AG04450 (cell line): ENCODE measurements around the gene GTPBP2. TPM values are rescaled to one million over a fixed set of nuclear protein-coding genes. Genes with fewer than 3 reads are reported as not detected.

Experiments
- CTCF ChIA-PET: fragments of 300-600, 350-600 bp; formaldehyde crosslinking; extraction: SDS; loops from one replicate; lab custom pipeline; 2022; ENCODE audit warnings: antibody characterized with exemption, inconsistent platforms; lab: Charles Lee
- POLR2A ChIA-PET: fragments of 350-600 bp; formaldehyde crosslinking; extraction: SDS; loops from one replicate; lab custom pipeline; 2021; ENCODE audit warnings: antibody characterized with exemption, inconsistent platforms; lab: Yijun Ruan, JAX
- DNase-seq: peaks from one replicate; pipeline ENCODE4 v3.0.0-alpha.2; 2011; ENCODE audit warnings: low read depth, low spot score
- H3K27ac ChIP-seq: one replicate; pipeline ENCODE4 v1.5.1; 2012; ENCODE audit warnings: low read depth, low read length, control low read depth
- H3K27me3 ChIP-seq: one replicate; pipeline ENCODE4 v1.6.0; 2012; ENCODE audit warnings: low read length; ENCODE audit not compliant: control insufficient read depth, insufficient read depth
- H3K4me3 ChIP-seq: 2 replicates; pipeline ENCODE4 v1.5.1; 2011; ENCODE audit warnings: mild to moderate bottlenecking, low read depth, low read length, control low read depth
- H3K9me3 ChIP-seq: 2 replicates; pipeline ENCODE4 v1.5.1; 2012; ENCODE audit warnings: low read length; ENCODE audit not compliant: control insufficient read depth, insufficient read depth
- polyA plus RNA-seq: library from polyadenylated mRNA; depleted of rRNA; stranded (reverse); fragments of >200 nt; gene quantifications from 2 replicates; pipeline ENCODE4 v1.2.3, GENCODE V29; 2011
- TF ChIP-seq, protein P1 (sequence below): IDR thresholded peaks from 2 replicates; pipeline ENCODE4 v1.5.1; 2011; ENCODE audit warnings: low read depth, low read length, control low read depth, inconsistent platforms

Gene GTPBP2
- polyA plus RNA-seq, 1 experiment = 60.8 TPM

DNA sequence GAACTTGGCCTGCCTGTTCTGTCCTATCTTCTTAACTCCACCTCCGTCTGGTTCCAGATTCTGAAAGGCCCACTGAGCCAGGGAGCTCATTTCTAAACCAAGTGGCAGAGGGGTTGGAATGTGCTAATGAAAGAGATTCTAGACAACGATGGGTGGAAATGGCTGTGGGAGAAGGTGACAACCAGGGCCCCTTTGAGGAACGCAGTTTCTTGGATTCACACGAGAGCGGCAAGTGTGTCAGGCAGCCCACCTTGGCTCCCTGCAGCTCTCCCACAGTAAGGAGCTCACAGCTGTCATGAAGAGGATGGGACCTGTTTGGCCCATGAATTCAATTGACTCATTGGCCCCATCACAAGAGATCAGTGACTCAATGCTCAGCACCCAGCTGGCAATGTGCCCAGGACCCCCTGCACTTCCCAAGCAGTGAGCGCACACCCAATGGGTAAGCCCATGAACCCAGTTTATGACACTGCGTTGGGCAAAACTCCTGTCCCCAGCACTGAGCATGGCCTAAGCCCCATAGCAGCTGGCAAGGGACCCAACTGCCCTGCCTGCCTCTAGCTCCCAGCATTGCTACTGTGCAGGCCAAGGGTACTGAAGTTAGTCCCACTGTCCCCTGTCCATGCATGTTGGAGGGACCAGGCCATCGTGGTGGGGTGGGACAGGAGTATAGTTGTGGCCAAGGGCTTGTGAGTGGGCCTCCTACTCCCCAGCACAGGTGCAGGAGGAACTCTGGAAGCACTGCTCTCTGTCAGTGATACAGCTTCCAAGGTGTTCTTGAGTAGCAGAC is 42.1 kb upstream of the GTPBP2 start:
- CTCF ChIA-PET = interaction anchor here (4.5 to 8.9 kb wide), 2 partner anchors 98 to 408 kb away, joined by 28 to 90 read pairs; partner anchors contain the start of gene VEGFA
- Histone ChIP-seq H3K27me3 (peaks cover 3% of the 10 kb centered on the region), H3K27ac (no peak overlapping the region), H3K9me3 (no peaks in the 10 kb centered on the region), H3K4me3 (no peak overlapping the region)
- no peak for DNase-seq
- POLR2A ChIA-PET = no interaction called here
- TF ChIP-seq, protein P1, sequence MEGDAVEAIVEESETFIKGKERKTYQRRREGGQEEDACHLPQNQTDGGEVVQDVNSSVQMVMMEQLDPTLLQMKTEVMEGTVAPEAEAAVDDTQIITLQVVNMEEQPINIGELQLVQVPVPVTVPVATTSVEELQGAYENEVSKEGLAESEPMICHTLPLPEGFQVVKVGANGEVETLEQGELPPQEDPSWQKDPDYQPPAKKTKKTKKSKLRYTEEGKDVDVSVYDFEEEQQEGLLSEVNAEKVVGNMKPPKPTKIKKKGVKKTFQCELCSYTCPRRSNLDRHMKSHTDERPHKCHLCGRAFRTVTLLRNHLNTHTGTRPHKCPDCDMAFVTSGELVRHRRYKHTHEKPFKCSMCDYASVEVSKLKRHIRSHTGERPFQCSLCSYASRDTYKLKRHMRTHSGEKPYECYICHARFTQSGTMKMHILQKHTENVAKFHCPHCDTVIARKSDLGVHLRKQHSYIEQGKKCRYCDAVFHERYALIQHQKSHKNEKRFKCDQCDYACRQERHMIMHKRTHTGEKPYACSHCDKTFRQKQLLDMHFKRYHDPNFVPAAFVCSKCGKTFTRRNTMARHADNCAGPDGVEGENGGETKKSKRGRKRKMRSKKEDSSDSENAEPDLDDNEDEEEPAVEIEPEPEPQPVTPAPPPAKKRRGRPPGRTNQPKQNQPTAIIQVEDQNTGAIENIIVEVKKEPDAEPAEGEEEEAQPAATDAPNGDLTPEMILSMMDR = no peak

DNA sequence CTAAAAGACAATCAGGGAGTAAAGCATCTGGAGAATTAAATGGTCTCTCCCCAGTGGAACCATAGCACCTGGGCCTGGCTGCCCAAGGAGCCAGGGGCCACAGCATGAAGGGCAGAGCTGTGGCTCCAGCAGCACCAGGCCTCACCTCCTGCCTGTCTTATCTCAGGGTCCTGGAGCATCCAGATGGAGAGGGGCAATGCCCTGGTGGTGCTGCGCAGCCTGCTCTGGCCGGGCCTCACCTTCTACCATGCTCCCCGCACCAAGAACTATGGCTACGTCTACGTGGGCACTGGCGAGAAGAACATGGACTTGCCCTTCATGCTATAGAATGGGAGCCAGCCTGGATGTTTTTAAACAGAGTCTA is 41.5 kb upstream of the GTPBP2 start:
- DNase-seq = no peak
- ChIA-PET CTCF (interaction anchor here (0.5 to 8.9 kb wide), 5 partner anchors 88 to 461 kb away, joined by 4 to 90 read pairs (median 14); partner anchors contain the start of gene VEGFA), POLR2A (interaction anchor here (1.3 kb wide), 1 partner anchor 100 kb away, joined by 3 read pairs; the partner anchor contains the start of gene VEGFA)
- Histone ChIP-seq H3K4me3 (no peak overlapping the region), H3K27me3 (peaks cover 5% of the 10 kb centered on the region), H3K9me3 (no peaks in the 10 kb centered on the region), H3K27ac (no peak overlapping the region)
- TF ChIP-seq, protein P1 = no peak

DNA sequence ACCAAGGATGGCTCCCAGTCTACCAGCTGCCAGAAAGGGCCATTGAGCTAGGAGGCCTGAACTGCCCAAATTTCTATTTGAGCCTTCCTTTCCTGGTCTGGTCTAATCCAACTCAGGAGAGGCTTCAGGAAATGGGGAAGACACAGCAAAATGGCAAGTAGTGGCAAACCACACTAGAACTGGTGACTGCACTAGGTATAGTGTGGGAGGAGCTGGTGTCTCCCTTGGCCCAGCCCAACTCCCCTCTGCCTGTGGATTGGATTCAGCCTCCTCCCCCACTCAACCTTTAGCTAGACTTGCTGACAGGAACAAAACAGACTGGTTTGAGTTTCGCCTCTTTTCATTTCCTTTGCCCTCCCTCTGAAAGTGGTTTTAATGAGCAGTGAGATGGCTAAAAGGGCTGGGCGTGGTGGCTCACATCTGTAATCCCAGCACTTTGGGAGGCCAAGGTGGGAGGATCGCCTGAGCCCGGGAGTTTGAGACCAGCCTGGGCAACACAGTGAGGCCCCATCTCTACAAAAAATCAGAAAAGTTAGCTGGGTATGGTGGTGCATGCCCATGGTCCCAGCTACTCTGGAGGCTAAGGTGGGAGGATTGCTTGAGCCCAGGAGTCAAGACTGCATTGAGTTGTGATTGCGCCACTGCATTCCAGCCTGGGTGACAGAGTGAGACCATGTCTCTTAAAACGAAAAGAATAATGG is 41.0 kb upstream of the GTPBP2 start:
- TF ChIP-seq, protein P1 = no peak
- Histone ChIP-seq H3K4me3 (no peak overlapping the region), H3K9me3 (no peaks in the 10 kb centered on the region), H3K27ac (no peak overlapping the region), H3K27me3 (peaks cover 5% of the 10 kb centered on the region)
- ChIA-PET POLR2A (interaction anchor here (1.3 kb wide), 1 partner anchor 100 kb away, joined by 3 read pairs; the partner anchor contains the start of gene VEGFA), CTCF (interaction anchor here (0.5 to 8.9 kb wide), 8 partner anchors 62 to 462 kb away, joined by 3 to 90 read pairs (median 8); partner anchors contain the start of gene VEGFA)
- no peak for DNase-seq

- ChIA-PET POLR2A (interaction anchor here (1.3 to 1.7 kb wide), 2 partner anchors 100 to 101 kb away, joined by 3 to 6 read pairs; partner anchors contain the start of gene VEGFA), CTCF (interaction anchor here (0.5 to 8.9 kb wide), 10 partner anchors 13 to 410 kb away, joined by 3 to 90 read pairs (median 6); partner anchors contain the start of genes MRPS18A and VEGFA)
- no peak overlapping the region for H3K4me3 ChIP-seq
- TF ChIP-seq, protein P1 = no peak
- no peaks in the 10 kb centered on the region for H3K9me3 ChIP-seq
- DNase-seq = no peak
- peaks cover 5% of the 10 kb centered on the region for H3K27me3 ChIP-seq
- H3K27ac ChIP-seq = no peak overlapping the region
These were observed 40.2 kb upstream of the GTPBP2 start for GRCh38 chr6:43669050-43669921.
